Stomach smooth muscle (tissue), 2 donors: ENCODE measurements around the gene PANX2.
"Not testable (repeated sequence)": the region's sequence is repeated elsewhere in the genome, so short reads cannot be mapped to it uniquely, and the experiment has no call there.

Source experiments
- H3K27ac ChIP-seq: one replicate; pipeline ENCODE4 v1.7.0; 2013; ENCODE audit warnings: mild to moderate bottlenecking, low read length, inconsistent platforms
- H3K27me3 ChIP-seq, 2 donors: one replicate each; pipeline ENCODE4 v1.7.0; 2013; ENCODE audit warnings: low read length in 2 of 2; ENCODE audit not compliant: insufficient read depth in 2 of 2, control insufficient read depth in 1 of 2
- H3K36me3 ChIP-seq, 2 donors: one replicate each; pipeline ENCODE4 v1.7.0; 2013; ENCODE audit warnings: low read length in 2 of 2; ENCODE audit not compliant: control insufficient read depth in 2 of 2, insufficient read depth in 2 of 2
- H3K4me1 ChIP-seq: one replicate; pipeline ENCODE4 v1.7.0; 2013; ENCODE audit warnings: low read length; ENCODE audit not compliant: control insufficient read depth, insufficient read depth
- H3K4me3 ChIP-seq, 2 donors: one replicate each; pipeline ENCODE4 v1.7.0; 2013; ENCODE audit warnings: low read length in 2 of 2
- H3K9ac ChIP-seq, 2 donors: one replicate each; pipeline ENCODE4 v1.7.0; 2013; ENCODE audit warnings: low read length in 2 of 2, mild to moderate bottlenecking in 1 of 2
- H3K9me3 ChIP-seq, 2 donors: one replicate each; pipeline ENCODE4 v1.7.0; 2013; ENCODE audit warnings: low read length in 2 of 2; ENCODE audit not compliant: control insufficient read depth in 2 of 2
- donor health status: healthy.
- donor health status: Pancreatic carcinoma.

The PANX2 gene, protein sequence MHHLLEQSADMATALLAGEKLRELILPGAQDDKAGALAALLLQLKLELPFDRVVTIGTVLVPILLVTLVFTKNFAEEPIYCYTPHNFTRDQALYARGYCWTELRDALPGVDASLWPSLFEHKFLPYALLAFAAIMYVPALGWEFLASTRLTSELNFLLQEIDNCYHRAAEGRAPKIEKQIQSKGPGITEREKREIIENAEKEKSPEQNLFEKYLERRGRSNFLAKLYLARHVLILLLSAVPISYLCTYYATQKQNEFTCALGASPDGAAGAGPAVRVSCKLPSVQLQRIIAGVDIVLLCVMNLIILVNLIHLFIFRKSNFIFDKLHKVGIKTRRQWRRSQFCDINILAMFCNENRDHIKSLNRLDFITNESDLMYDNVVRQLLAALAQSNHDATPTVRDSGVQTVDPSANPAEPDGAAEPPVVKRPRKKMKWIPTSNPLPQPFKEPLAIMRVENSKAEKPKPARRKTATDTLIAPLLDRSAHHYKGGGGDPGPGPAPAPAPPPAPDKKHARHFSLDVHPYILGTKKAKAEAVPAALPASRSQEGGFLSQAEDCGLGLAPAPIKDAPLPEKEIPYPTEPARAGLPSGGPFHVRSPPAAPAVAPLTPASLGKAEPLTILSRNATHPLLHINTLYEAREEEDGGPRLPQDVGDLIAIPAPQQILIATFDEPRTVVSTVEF

GRCh38 chr22:50170453-50171318 lies at the start of gene PANX2:
Gene PANX2 (plus strand): TSS chr22:50170731. CDS start chr22:50170731, 0 bp downstream.
- H3K27me3 ChIP-seq = peaks cover 24 to 26% of the 10 kb centered on the region in 2 donors
- H3K27ac ChIP-seq = no peak within 1 kb of the TSS
- no peak within 1 kb of the TSS for H3K9ac ChIP-seq
- H3K36me3 ChIP-seq = no peaks in the 10 kb centered on the region
- H3K4me3 ChIP-seq = peak within 1 kb of the TSS in 1 of 2 donors; percentile 59
- H3K4me1 ChIP-seq = peaks cover 10% of the 10 kb centered on the region
- no peaks in the 10 kb centered on the region for H3K9me3 ChIP-seq

DNA sequence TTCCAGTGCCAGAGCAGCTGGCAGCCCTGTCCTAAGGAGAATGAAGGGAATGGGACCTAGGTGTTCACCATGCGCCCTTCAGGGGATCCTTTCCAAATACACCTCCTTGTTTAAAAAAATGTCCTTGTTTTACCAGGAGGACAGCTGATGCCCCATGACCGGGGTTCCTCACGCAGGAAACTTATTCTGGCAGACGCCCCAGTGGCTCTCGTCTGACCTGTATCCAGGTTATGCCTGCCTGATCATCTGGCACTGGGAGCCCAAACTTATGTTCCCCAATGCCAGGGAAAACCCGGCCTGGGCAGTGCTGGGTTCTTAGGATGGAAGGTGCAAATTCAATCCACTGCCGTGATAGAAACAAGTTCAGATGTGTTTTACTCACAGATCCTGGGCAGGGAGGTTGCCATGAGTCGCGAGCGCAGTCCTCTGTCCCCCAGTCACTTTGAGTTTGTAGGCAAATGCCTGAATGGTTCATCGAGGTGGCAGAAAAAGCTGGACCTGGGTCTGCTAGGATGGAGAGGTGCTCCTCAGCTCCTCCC lies 49.3 kb upstream of the PANX2 start:
- peaks cover 4% of the 10 kb centered on the region for H3K4me1 ChIP-seq
- no peaks in the 10 kb centered on the region for H3K9me3 ChIP-seq
- no peak overlapping the region for H3K9ac ChIP-seq
- no peak overlapping the region for H3K4me3 ChIP-seq
- H3K27me3 ChIP-seq = peaks cover 0 to 7% of the 10 kb centered on the region in 2 donors
- H3K27ac ChIP-seq = no peak overlapping the region
- H3K36me3 ChIP-seq = no peaks in the 10 kb centered on the region

DNA sequence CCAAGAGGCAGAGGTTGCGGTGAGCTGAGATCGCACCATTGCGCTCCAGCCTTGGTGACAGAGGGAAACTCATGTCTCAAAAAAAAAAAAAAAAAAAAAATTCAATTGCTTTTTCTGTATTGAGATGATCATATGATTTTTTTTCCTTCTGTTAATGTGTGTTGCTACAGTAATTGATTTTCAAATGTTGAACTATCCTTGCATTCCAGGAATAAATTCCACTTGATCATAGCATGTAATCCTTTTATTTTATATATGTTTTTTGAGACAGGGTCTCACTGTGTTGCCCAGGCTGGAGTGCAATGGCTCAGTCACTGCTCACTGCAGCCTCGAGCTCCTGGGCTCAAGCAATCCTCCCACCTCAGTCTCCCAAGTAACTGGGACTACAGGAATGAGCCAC lies 47.4 kb upstream of the PANX2 start:
- Histone ChIP-seq H3K9ac (no peak overlapping the region), H3K36me3 (no peaks in the 10 kb centered on the region), H3K9me3 (no peaks in the 10 kb centered on the region), H3K27me3 (peaks cover 0 to 7% of the 10 kb centered on the region in 2 donors), H3K4me1 (peaks cover 4% of the 10 kb centered on the region), H3K4me3 (no peak overlapping the region), H3K27ac (no peak overlapping the region)

GRCh38 chr22:50125029-50125428 lies 45.5 kb upstream of the PANX2 start:
- H3K4me3 ChIP-seq = no peak overlapping the region
- H3K27ac ChIP-seq = no peak overlapping the region
- H3K36me3 ChIP-seq = no peaks in the 10 kb centered on the region
- no peaks in the 10 kb centered on the region for H3K4me1 ChIP-seq
- H3K27me3 ChIP-seq = peaks cover 0 to 5% of the 10 kb centered on the region in 2 donors
- H3K9ac ChIP-seq = no peak overlapping the region
- H3K9me3 ChIP-seq = no peaks in the 10 kb centered on the region

DNA sequence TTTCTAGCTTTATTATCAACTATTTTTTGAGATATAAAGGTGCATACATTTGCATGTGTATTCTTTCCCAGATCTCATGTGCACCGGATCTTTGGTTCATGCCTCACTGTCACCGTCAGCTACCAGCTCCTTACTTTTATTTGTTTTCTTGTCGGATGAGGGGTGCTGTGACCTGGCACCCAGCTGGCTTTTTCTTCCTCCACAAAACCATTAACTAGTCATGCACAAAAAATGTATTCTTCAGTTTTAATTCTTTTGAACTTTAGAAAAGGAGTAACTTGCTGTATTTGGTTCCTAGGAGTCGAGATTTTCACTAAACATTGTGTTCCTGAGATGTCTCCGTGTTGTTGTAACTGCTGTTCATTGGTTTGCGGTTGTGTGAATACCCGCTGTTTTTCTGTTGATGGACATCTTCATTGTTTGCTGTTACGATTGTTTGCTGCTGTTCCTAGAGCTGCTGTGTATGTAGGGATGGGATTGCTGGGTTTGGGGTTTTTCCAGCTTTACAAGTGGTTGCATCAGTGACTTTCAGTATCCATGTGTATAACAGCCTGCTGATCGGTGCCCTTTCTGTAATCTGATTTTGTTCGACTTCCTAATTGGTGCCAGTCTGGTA lies 41.3 kb upstream of the PANX2 start:
- Histone ChIP-seq H3K36me3 (no peaks in the 10 kb centered on the region), H3K27ac (no peak overlapping the region), H3K27me3 (peaks cover 0 to 2% of the 10 kb centered on the region in 2 donors), H3K9ac (no peak overlapping the region), H3K4me1 (no peaks in the 10 kb centered on the region), H3K9me3 (no peaks in the 10 kb centered on the region), H3K4me3 (no peak overlapping the region)

GRCh38 chr22:50131894-50132293 lies 38.6 kb upstream of the PANX2 start:
- H3K27me3 ChIP-seq = peaks cover 0 to 2% of the 10 kb centered on the region in 2 donors
- H3K36me3 ChIP-seq = no peaks in the 10 kb centered on the region
- H3K9ac ChIP-seq = no peak overlapping the region
- H3K27ac ChIP-seq = no peak overlapping the region
- H3K4me3 ChIP-seq = no peak overlapping the region
- H3K4me1 ChIP-seq = peaks cover 4% of the 10 kb centered on the region
- no peaks in the 10 kb centered on the region for H3K9me3 ChIP-seq

DNA sequence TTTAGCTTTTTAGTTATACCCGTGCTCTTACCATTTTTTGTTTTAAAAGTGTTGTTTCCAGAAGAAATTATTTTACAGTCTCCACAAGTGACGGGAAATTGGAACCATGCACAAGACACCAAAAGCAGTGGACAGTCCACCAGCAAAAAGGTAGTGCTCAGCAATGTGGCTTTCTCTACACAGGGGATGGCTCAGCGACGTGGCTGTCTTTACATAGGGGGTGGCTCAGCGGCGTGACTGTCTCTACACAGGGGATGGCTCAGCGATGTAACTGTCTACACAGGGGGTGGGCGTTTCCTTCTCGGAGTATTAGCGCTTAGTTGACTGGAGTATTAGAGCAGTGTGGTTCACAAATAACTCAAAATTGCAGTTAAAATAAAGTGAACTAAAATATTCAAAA lies 36.0 kb upstream of the PANX2 start:
- no peak overlapping the region for H3K27ac ChIP-seq
- peaks cover 0 to 1% of the 10 kb centered on the region in 2 donors for H3K27me3 ChIP-seq
- no peaks in the 10 kb centered on the region for H3K36me3 ChIP-seq
- H3K9me3 ChIP-seq = no peaks in the 10 kb centered on the region
- H3K4me1 ChIP-seq = peaks cover 4% of the 10 kb centered on the region
- H3K9ac ChIP-seq = no peak overlapping the region
- no peak overlapping the region for H3K4me3 ChIP-seq

- Histone ChIP-seq H3K4me1 (peaks cover 4% of the 10 kb centered on the region), H3K9me3 (no peaks in the 10 kb centered on the region), H3K36me3 (no peaks in the 10 kb centered on the region), H3K9ac (no peak overlapping the region), H3K27ac (no peak overlapping the region), H3K4me3 (no peak overlapping the region), H3K27me3 (peaks cover 0 to 2% of the 10 kb centered on the region in 2 donors)
Measured at GRCh38 chr22:50136581-50137015, 33.9 kb upstream of the PANX2 start.

- not testable (repeated sequence) for H3K9ac ChIP-seq, H3K36me3 ChIP-seq, H3K4me1 ChIP-seq, H3K27me3 ChIP-seq, H3K4me3 ChIP-seq, H3K27ac ChIP-seq, H3K9me3 ChIP-seq
Measured at GRCh38 chr22:50137277-50137676, 33.3 kb upstream of the PANX2 start.

GRCh38 chr22:50138041-50138440 lies 32.5 kb upstream of the PANX2 start:
- peaks cover 0 to 7% of the 10 kb centered on the region in 2 donors for H3K27me3 ChIP-seq
- H3K9me3 ChIP-seq = no peaks in the 10 kb centered on the region
- peaks cover 4% of the 10 kb centered on the region for H3K4me1 ChIP-seq
- no peak overlapping the region for H3K27ac ChIP-seq
- no peak overlapping the region for H3K4me3 ChIP-seq
- H3K9ac ChIP-seq = no peak overlapping the region
- H3K36me3 ChIP-seq = no peaks in the 10 kb centered on the region
